Measurements from ENCODE around the gene STUM.

STUM gene

DNA sequence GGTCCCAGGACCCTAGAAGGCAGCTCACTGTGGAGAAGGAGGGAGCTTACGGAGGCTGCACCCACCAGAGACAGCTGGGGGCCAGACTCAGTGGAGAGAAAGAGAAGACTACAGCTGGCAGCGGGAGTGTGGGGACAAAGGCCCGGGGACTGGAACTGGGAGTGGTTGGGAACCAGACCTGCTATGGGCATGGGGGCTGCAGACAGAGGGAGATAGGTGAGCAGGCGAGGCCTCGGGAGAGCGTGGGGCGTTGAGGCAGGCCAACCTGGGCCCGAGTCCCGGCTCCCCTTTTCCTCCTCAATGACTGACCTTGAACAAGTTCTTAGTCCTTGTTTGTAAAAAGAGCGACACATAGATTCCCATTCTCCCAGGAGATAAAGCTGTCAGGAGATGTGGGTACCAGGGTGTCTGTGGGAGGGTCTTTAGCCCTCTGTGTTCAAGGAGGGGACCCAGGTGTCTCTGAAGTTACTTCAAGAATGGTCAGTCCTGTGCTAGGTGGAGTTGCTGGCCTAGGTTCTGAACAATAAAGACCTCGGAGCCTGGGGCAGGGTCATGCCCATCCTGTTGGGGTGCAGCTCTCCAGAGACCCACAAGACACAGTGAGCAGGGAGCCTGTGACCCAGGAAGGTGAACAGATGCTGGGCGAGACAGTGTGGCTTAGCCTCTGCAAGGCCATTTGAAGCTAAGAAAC is 102.6 kb downstream of the STUM start:
- no peak for TF ChIP-seq CTCF (IDR thresholded peaks at IDR 0.05; ENCODE audit: low read depth, low read length, missing control alignments)
- DNase-seq (ENCODE audit: extremely low read depth, low read depth) = no peak
- no peak overlapping the region for H3K4me3 ChIP-seq (replicated peaks; ENCODE audit: low read depth, low read length)

- no peak overlapping the region for H3K4me3 ChIP-seq (replicated peaks; ENCODE audit: low read depth, low read length)
- DNase-seq (ENCODE audit: extremely low read depth, low read depth) = no peak
- no peak for TF ChIP-seq CTCF (IDR thresholded peaks at IDR 0.05; ENCODE audit: low read depth, low read length, missing control alignments)
Observed at GRCh38 chr1:226651732-226652105, 103.2 kb downstream of the STUM start.

DNA sequence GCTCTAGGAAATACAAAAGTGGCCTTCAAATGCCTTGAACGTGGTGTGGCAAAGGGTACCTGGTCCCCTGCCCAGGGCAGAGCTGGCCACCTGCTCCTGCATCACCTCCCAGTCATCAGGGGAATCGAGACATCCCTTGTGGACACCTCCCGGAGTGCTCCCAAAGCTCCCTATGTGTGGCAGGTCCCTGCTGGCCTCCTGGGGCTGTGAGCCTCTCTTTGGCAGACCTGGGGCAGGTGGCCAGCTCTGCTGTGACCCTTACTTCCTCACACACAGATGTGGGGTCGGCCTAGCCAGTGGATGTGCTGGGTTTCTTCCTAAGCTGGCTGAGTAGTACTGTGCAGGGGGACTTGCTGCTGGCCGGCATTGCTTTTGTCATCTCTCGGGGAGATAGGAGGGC is 104.0 kb downstream of the STUM start:
- TF ChIP-seq CTCF (IDR thresholded peaks at IDR 0.05; ENCODE audit: low read depth, low read length, missing control alignments) = no peak
- DNase-seq (ENCODE audit: extremely low read depth, low read depth) = no peak
- no peak overlapping the region for H3K4me3 ChIP-seq (replicated peaks; ENCODE audit: low read depth, low read length)

DNA sequence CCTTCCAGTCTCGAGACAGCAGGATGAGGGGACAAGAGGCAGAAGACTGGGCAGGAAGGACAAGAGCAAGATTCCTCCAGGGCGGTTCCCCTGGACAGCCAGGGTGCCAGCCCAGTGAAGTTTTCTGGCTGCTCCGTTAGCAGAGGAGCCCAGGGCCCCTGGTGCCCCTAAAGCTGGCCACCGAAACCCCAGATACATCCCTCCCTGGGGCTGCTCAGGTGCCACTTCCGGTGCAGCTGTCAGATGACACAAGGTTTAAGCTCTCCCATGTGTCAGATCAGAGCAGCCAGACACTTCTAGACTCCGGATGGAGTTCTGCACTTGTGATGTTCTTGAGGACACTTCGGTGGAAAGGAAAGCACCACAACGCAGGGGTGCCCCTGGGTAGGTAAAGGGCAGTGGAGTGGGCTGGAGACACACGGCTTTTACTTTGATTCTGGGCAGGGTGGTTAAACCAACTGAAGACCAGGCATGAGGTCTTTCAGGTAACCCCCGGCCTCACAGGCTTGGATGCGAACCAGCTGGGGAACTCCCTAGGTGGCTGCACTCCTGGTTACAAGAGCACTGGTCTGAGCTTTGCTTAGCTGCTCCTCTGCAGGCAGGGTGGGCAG is 104.9 kb downstream of the STUM start:
- no peak overlapping the region for H3K4me3 ChIP-seq (replicated peaks; ENCODE audit: low read depth, low read length)
- DNase-seq (ENCODE audit: extremely low read depth, low read depth) = no peak

DNA sequence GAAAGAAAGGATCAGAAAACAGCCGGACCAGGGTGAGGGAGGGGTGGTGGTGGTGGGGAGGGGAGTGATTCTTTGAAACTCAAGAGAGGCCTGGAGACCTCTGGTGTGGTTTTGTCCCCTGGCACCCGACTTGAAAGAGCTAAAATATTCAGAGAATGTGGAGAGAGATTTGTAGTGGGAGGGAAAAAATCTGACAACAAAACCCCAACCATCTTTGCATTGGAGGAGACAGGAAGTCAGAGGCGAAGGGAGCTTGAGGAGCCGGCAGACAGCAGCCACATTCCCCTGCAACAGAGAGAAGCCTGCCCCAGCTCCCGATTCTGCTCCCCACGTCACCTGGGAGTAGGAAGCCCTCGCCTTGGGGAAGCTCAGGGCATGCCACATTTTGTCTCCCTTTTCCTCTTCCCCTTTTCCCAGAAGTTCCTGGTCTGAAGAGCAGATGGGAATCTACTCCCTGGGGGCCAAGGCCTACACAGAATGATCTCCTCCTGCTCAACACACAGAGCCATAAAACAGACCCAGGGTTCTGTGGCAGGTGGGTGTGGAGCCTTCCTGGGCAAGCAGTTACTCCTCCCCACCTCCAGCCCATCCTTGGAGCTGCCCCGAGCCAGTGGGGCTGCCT is 105.6 kb downstream of the STUM start:
- H3K4me3 ChIP-seq (replicated peaks; ENCODE audit: low read depth, low read length) = no peak overlapping the region
- no peak for TF ChIP-seq CTCF (IDR thresholded peaks at IDR 0.05; ENCODE audit: low read depth, low read length, missing control alignments)
- DNase-seq (ENCODE audit: extremely low read depth, low read depth) = no peak

More for the DNA sequence above, 104.9 kb downstream of the STUM start:
- TF ChIP-seq CTCF (IDR thresholded peaks at IDR 0.05; ENCODE audit: low read depth, low read length, missing control alignments) = no peak

DNA sequence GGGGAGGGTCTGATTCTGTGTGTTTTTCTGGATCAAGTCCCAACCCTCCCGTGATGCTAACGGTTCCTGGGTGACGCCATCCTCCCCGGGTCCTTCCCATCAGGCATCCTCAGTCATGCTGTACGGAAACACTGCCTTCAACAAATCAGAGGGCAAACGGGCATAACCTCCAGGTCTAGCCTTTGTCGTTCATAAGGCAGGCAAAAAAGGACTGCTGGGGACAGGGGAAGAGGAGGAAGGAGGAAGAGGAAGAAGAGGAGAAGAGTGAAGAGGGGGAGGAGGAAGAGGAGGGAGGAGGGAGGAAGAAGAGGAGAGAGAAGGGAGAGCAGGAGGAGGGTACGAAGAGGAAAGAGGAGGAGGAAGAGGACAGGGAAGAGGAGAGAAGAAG is 106.1 kb downstream of the STUM start:
- no peak overlapping the region for H3K4me3 ChIP-seq (replicated peaks; ENCODE audit: low read depth, low read length)
- DNase-seq (ENCODE audit: extremely low read depth, low read depth) = no peak
- no peak for TF ChIP-seq CTCF (IDR thresholded peaks at IDR 0.05; ENCODE audit: low read depth, low read length, missing control alignments)

Data from HFF-Myc (cell line).